CD14-positive monocyte (primary cell): ENCODE measurements around the gene APCDD1L. TPM values are rescaled to one million over a fixed set of nuclear protein-coding genes. Genes with fewer than 3 reads are reported as not detected.

ENCODE experiments used
- DNase-seq, 3 donors: peaks; one replicate each; pipeline ENCODE4 v3.0.0-alpha.2; 2011 to 2022
- H2AFZ ChIP-seq: 2 replicates; pipeline ENCODE4 v1.6.0; 2012; ENCODE audit warnings: mild to moderate bottlenecking, low read depth, low read length, inconsistent platforms; ENCODE audit not compliant: insufficient read depth, poor library complexity, severe bottlenecking
- H3K27ac ChIP-seq, 2 donors: 1 replicate in 1 of 2; 2 replicates in 1 of 2; pipeline ENCODE4 v1.5.1; 2012 to 2013; ENCODE audit warnings: low read length in 2 of 2, control low read depth in 1 of 2, inconsistent platforms in 1 of 2, low read depth in 1 of 2, mild to moderate bottlenecking in 1 of 2
- H3K27me3 ChIP-seq, 2 donors: one replicate each; pipeline versions ENCODE4 v1.6.0 to v1.6.1; 2011 to 2013; ENCODE audit warnings: low read length in 2 of 2; ENCODE audit not compliant: control insufficient read depth in 2 of 2, insufficient read depth in 2 of 2
- H3K36me3 ChIP-seq, 2 donors: replicated peaks in 1 of 2; 1 replicate in 1 of 2; 2 replicates in 1 of 2; pipeline versions ENCODE4 v1.5.1 to v1.6.1; 2012 to 2013; ENCODE audit warnings: low read length in 2 of 2, control low read depth in 1 of 2, inconsistent platforms in 1 of 2, mild to moderate bottlenecking in 1 of 2; ENCODE audit not compliant: insufficient read depth in 2 of 2, control insufficient read depth in 1 of 2
- H3K4me1 ChIP-seq, 2 donors: 1 replicate in 1 of 2; 2 replicates in 1 of 2; pipeline versions ENCODE4 v1.5.1 to v1.6.1; 2012 to 2013; ENCODE audit warnings: low read length in 2 of 2, control low read depth in 1 of 2, inconsistent platforms in 1 of 2, mild to moderate bottlenecking in 1 of 2, moderate library complexity in 1 of 2; ENCODE audit not compliant: insufficient read depth in 2 of 2, control insufficient read depth in 1 of 2
- H3K4me2 ChIP-seq: replicated peaks from 2 replicates; pipeline ENCODE3; 2012; ENCODE audit warnings: low read length, moderate library complexity, mild to moderate bottlenecking; ENCODE audit not compliant: poor library complexity, severe bottlenecking; ENCODE audit errors: extremely low read depth
- H3K4me3 ChIP-seq, 3 experiments: fragments of 200-600 bp in 1 of 3; sonication (generic) in 1 of 3; replicated peaks in 1 of 3; 1 replicate in 2 of 3; 2 replicates in 1 of 3; pipeline ENCODE4 v1.5.1; 2011 to 2013; ENCODE audit warnings: low read length in 3 of 3, mild to moderate bottlenecking in 3 of 3, control low read depth in 2 of 3, low read depth in 2 of 3, inconsistent platforms in 1 of 3, moderate library complexity in 1 of 3
- H3K79me2 ChIP-seq: 2 replicates; pipeline ENCODE4 v1.6.0; 2012; ENCODE audit warnings: mild to moderate bottlenecking, control low read depth, inconsistent platforms, low read length, moderate library complexity; ENCODE audit not compliant: insufficient read depth
- H3K9ac ChIP-seq: 2 replicates; pipeline ENCODE4 v1.6.0; 2017; ENCODE audit warnings: low read length, mild to moderate bottlenecking; ENCODE audit not compliant: insufficient read depth, poor library complexity, severe bottlenecking
- H3K9me3 ChIP-seq, 2 donors: replicated peaks in 1 of 2; 1 replicate in 1 of 2; 2 replicates in 1 of 2; pipeline versions ENCODE4 v1.5.1 to v1.6.1; 2012 to 2013; ENCODE audit warnings: low read length in 2 of 2, control low read depth in 1 of 2; ENCODE audit not compliant: control insufficient read depth in 1 of 2, insufficient read depth in 1 of 2
- H4K20me1 ChIP-seq: 2 replicates; pipeline ENCODE4 v1.6.0; 2012; ENCODE audit warnings: mild to moderate bottlenecking, low read length, control low read depth, moderate library complexity; ENCODE audit not compliant: insufficient read depth
- H3K27ac Mint-ChIP-seq, 7 donors: one replicate each; pipeline ENCODE4 v1.8.0; 2020; ENCODE audit warnings: mild to moderate bottlenecking in 7 of 7, mixed read lengths in 7 of 7, moderate library complexity in 6 of 7, inconsistent platforms in 2 of 7
- H3K27me3 Mint-ChIP-seq, 3 donors: one replicate each; pipeline ENCODE4 v1.8.0; 2021 to 2022; ENCODE audit warnings: low read depth in 3 of 3, mild to moderate bottlenecking in 3 of 3, mixed read lengths in 3 of 3, moderate library complexity in 3 of 3, inconsistent platforms in 1 of 3
- H3K36me3 Mint-ChIP-seq, 2 donors: one replicate each; pipeline ENCODE4 v1.8.0; 2020; ENCODE audit warnings: mixed read lengths in 2 of 2, inconsistent platforms in 1 of 2, mild to moderate bottlenecking in 1 of 2
- H3K4me1 Mint-ChIP-seq: one replicate; pipeline ENCODE4 v1.8.0; 2020; ENCODE audit warnings: mild to moderate bottlenecking, mixed read lengths
- H3K4me3 Mint-ChIP-seq, 2 donors: one replicate each; pipeline ENCODE4 v1.8.0; 2020; ENCODE audit warnings: mild to moderate bottlenecking in 2 of 2, mixed read lengths in 2 of 2, moderate library complexity in 1 of 2
- H3K9me3 Mint-ChIP-seq, 7 donors: one replicate each; pipeline ENCODE4 v1.8.0; 2020 to 2022; ENCODE audit warnings: mixed read lengths in 7 of 7, mild to moderate bottlenecking in 6 of 7, moderate library complexity in 6 of 7, inconsistent platforms in 2 of 7
- CTCF ChIP-seq: fragments of 200-600 bp; IDR thresholded peaks from one replicate; pipeline ENCODE4 v1.8.0; 2022; ENCODE audit warnings: antibody characterized with exemption, mild to moderate bottlenecking
- WGBS: methylation state at CpG from one replicate; pipeline ENCODE4 v1.1.5; 2013; ENCODE audit warnings: missing lambda C conversion rate; ENCODE audit not compliant: insufficient coverage; 5-methylcytosine and 5-hydroxymethylcytosine counted together
- intact Hi-C, 2 donors: fragments of 100-400 bp; cut with micrococcal nuclease; formaldehyde crosslinking; loops; one replicate each; pipeline versions ENCODE4 v1.15.0 to v1.15.1; 2023
- polyA plus RNA-seq, 3 donors: library from polyadenylated mRNA; depleted of rRNA in 1 of 3; unstranded in 2 of 3; stranded (reverse) in 1 of 3; fragments of 300-500 nt in 2 of 3; fragments of >200 nt in 1 of 3; fragmentation: Illumina TruSeq in 2 of 3; gene quantifications; 1 replicate in 2 of 3; 2 replicates in 1 of 3; pipeline ENCODE4 v1.2.3, GENCODE V29; 2012 to 2021

APCDD1L gene
- polyA plus RNA-seq, 3 donors = not detected

GRCh38 chr20:58472273-58473018 is 42.8 kb downstream of the APCDD1L start:
- Histone ChIP-seq H3K4me1 (no peaks in the 10 kb centered on the region), H4K20me1 (no peaks in the 10 kb centered on the region)
- no peak overlapping the region for H3K27ac Mint-ChIP-seq

More at GRCh38 chr20:58472273-58473018, 42.8 kb downstream of the APCDD1L start:
- Histone ChIP-seq H3K9me3 (no peaks in the 10 kb centered on the region), H2AFZ (no peak overlapping the region), H3K4me3 (no peak overlapping the region), H3K9ac (no peak overlapping the region), H3K79me2 (no peaks in the 10 kb centered on the region), H3K27ac (no peak overlapping the region), H3K27me3 (peaks cover 0 to 2% of the 10 kb centered on the region in 2 donors), H3K36me3 (no peaks in the 10 kb centered on the region), H3K4me2 (no peak overlapping the region)
- WGBS = 92% methylated on average over 20 of the region's 20 CpGs
- TF ChIP-seq CTCF = no peak
- H3K9me3 Mint-ChIP-seq = peaks cover 0 to 4% (median 0%) of the 10 kb centered on the region in 7 donors
- intact Hi-C loops = no loop called here
- H3K27me3 Mint-ChIP-seq = peaks cover 4 to 16% (median 5%) of the 10 kb centered on the region in 3 donors
- H3K4me1 Mint-ChIP-seq = no peaks in the 10 kb centered on the region
- no peaks in the 10 kb centered on the region for H3K36me3 Mint-ChIP-seq
- H3K4me3 Mint-ChIP-seq = no peak overlapping the region
- no peak for DNase-seq
